ENCODE results near the gene GJC2.

GJC2 gene

GRCh38 chr1:228145463-228146416 is 4.0 kb upstream of the GJC2 start:
- Histone ChIP-seq H3K27ac (no peak overlapping the region), H3K4me3 (ENCODE audit: low read depth, low read length) (no peak overlapping the region), H3K36me3 (replicated peaks) (peaks cover 18% of the 10 kb centered on the region), H3K27me3 (replicated peaks) (no peaks in the 10 kb centered on the region)
- no peak for DNase-seq
- in situ Hi-C loops (cut with HindIII; ENCODE audit: low pct_ligation_motif_present, low sequenced_read_pairs), result no loop called here
- TF ChIP-seq CTCF (IDR thresholded peaks at IDR 0.05; ENCODE audit: low read depth, low read length, missing control alignments), result no peak

- DNase-seq, result no peak
- Histone ChIP-seq H3K4me3 (ENCODE audit: low read depth, low read length) (no peak overlapping the region), H3K27me3 (replicated peaks) (no peaks in the 10 kb centered on the region), H3K27ac (no peak overlapping the region), H3K36me3 (replicated peaks) (peaks cover 18% of the 10 kb centered on the region)
- in situ Hi-C loops (cut with HindIII; ENCODE audit: low pct_ligation_motif_present, low sequenced_read_pairs), result no loop called here
- no peak for TF ChIP-seq CTCF (IDR thresholded peaks at IDR 0.05; ENCODE audit: low read depth, low read length, missing control alignments)
These were observed 3.1 kb upstream of the GJC2 start for GRCh38 chr1:228146417-228147150.

- Histone ChIP-seq H3K36me3 (replicated peaks) (peaks cover 14% of the 10 kb centered on the region), H3K27me3 (replicated peaks) (no peaks in the 10 kb centered on the region), H3K27ac (no peak overlapping the region), H3K4me3 (ENCODE audit: low read depth, low read length) (no peak overlapping the region)
- no peak for DNase-seq
- in situ Hi-C loops (cut with HindIII; ENCODE audit: low pct_ligation_motif_present, low sequenced_read_pairs), result no loop called here
- no peak for TF ChIP-seq CTCF (IDR thresholded peaks at IDR 0.05; ENCODE audit: low read depth, low read length, missing control alignments)
These were observed 2.5 kb upstream of the GJC2 start for GRCh38 chr1:228147151-228147693.

GRCh38 chr1:228147768-228148167 is 2.0 kb upstream of the GJC2 start:
- Histone ChIP-seq H3K27ac (no peak overlapping the region), H3K36me3 (replicated peaks) (peaks cover 14% of the 10 kb centered on the region), H3K4me3 (ENCODE audit: low read depth, low read length) (no peak overlapping the region), H3K27me3 (replicated peaks) (no peaks in the 10 kb centered on the region)
- TF ChIP-seq CTCF (IDR thresholded peaks at IDR 0.05; ENCODE audit: low read depth, low read length, missing control alignments), result no peak
- no peak for DNase-seq
- in situ Hi-C loops (cut with HindIII; ENCODE audit: low pct_ligation_motif_present, low sequenced_read_pairs), result no loop called here

GRCh38 chr1:228148196-228148861 is 1.4 kb upstream of the GJC2 start:
- no peak for DNase-seq
- Histone ChIP-seq H3K36me3 (replicated peaks) (peaks cover 14% of the 10 kb centered on the region), H3K27ac (no peak overlapping the region), H3K4me3 (ENCODE audit: low read depth, low read length) (no peak overlapping the region), H3K27me3 (replicated peaks) (no peaks in the 10 kb centered on the region)
- no peak for TF ChIP-seq CTCF (IDR thresholded peaks at IDR 0.05; ENCODE audit: low read depth, low read length, missing control alignments)
- in situ Hi-C loops (cut with HindIII; ENCODE audit: low pct_ligation_motif_present, low sequenced_read_pairs), result no loop called here

Measured in brain microvascular endothelial cell (primary cell).